ENCODE data around the gene HOXA6.

HOXA6 gene

DNA sequence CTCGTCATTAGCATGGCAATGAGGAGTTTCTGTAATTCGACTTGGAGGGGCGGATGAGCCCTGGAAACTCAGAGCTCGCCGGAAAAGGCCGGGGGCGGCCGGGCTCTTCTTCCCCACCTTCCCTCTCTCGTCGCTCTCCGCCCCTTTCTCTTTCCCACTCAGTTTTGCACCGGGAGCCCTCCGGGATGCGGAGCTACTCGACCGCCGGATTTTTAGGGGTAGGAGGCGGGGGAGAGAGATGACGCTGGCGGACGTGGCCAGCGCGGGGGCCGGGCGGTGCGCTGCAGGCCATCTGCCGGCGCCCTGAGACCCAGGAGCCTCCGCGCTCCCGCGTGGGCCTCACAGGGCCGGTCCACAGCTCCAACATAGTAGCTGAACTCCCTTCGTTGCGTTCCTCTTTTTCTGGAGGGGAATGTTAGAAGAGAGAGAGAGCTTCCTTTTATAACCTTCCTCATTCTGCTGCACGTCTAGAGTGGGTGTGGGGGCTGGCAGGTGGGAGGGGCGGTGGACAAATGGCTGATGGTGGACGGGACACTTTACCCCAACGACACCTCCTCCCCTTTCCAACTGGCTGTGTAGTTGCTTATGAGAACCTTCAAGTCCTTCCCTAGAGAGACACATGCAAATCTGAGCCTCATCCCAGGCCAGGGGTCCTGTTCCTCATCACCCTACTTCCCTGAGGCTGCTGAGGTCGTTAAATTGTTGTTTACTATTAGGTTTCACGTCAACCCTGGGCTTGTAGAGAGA, 50.6 kb downstream of the HOXA6 start:
- peak overlapping the region; percentile 63 to 90 (median 76) for H3K9ac ChIP-seq (ENCODE audit: low read length in 5 of 5)
- peaks cover 0 to 3% (median 0%) of the 10 kb centered on the region in 5 donors for H3K27me3 ChIP-seq (ENCODE audit: control insufficient read depth in 5 of 5, insufficient read depth in 4 of 5, low read length in 5 of 5)
- peaks cover 0 to 6% (median 3%) of the 10 kb centered on the region in 5 donors for H3K36me3 ChIP-seq (ENCODE audit: control insufficient read depth in 5 of 5, insufficient read depth in 5 of 5, low read length in 5 of 5)
- peak overlapping the region; percentile 78 to 94 (median 92) for H3K4me3 ChIP-seq (ENCODE audit: low read depth in 1 of 5, low read length in 5 of 5)
- H3K4me1 ChIP-seq (ENCODE audit: control insufficient read depth in 5 of 5, insufficient read depth in 5 of 5, low read length in 5 of 5), result peaks cover 15 to 58% (median 55%) of the 10 kb centered on the region in 5 donors
- H3K9me3 ChIP-seq (ENCODE audit: control insufficient read depth in 5 of 5, low read length in 5 of 5), result no peaks in the 10 kb centered on the region
- H3K27ac ChIP-seq (ENCODE audit: low read depth, low read length), result peak overlapping the region; percentile 92

DNA sequence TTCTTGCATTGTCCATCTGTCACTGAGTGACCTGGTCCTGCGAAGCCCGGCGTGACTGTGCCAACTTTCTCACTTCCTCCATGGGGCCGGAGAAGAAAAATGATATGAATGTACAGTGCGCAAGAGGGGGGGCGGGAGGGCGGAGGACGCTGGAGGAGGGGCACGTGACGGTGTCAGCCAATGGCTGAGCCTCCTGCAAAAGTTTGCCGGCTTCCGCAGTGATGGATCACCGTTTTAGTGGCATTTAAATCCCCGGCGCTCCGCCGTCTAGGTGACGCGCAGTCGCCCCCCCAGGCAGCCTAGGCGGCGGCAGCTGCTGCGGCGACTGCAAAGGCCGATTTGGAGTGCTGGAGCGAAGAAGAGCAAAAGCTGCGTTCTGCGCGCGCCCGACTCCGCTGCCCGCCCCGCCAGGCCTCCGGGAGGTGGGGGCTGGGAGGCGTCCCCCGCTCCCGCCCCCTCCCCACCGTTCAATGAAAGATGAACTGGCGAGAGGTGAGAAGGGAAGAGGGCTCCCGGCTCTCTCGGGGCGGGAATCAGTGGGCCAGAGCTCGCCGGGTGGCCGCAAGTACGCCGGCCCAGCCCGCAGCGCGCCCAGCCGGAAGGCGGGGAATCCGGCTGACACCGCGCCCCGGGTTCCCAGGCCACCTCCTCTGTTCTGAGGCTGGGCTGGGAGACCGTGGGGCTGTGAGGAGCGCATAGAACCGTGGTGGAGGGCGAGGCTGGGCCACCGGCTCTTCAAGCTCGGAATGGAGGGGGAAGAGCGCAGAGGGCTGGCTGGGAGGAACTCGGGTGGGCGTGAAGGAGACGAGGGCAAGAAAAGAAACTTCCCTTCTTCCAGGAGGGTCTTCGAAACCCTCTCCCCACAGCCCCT, 51.4 kb downstream of the HOXA6 start, which contains the start of gene HOXA1:
Gene HOXA1 (minus strand): TSS at position 104 of the 871 bp plus-strand sequence. CDS start 88 bp downstream, at position 16.
- Histone ChIP-seq H3K4me1 (ENCODE audit: control insufficient read depth in 5 of 5, insufficient read depth in 5 of 5, low read length in 5 of 5) (peaks cover 15 to 50% (median 47%) of the 10 kb centered on the region in 5 donors), H3K27me3 (ENCODE audit: control insufficient read depth in 5 of 5, insufficient read depth in 4 of 5, low read length in 5 of 5) (peaks cover 0 to 3% (median 0%) of the 10 kb centered on the region in 5 donors), H3K9ac (ENCODE audit: low read length in 5 of 5) (peak within 1 kb of the TSS in 4 of 5 donors; percentile 63 to 90 (median 81)), H3K36me3 (ENCODE audit: control insufficient read depth in 5 of 5, insufficient read depth in 5 of 5, low read length in 5 of 5) (peaks cover 0 to 5% (median 3%) of the 10 kb centered on the region in 5 donors), H3K27ac (ENCODE audit: low read depth, low read length) (peak within 1 kb of the TSS; percentile 92), H3K4me3 (ENCODE audit: low read depth in 1 of 5, low read length in 5 of 5) (peak within 1 kb of the TSS; percentile 78 to 94 (median 92)), H3K9me3 (ENCODE audit: control insufficient read depth in 5 of 5, low read length in 5 of 5) (no peaks in the 10 kb centered on the region)
